GM18951 (cell line): ENCODE measurements around the gene GLCCI1.
"Not testable (repeated sequence)": the region's sequence is repeated elsewhere in the genome, so short reads cannot be mapped to it uniquely, and the experiment has no call there.

Experiments used
- POLR2A ChIP-seq: IDR thresholded peaks from 4 replicates; pipeline ENCODE4 v1.6.1; 2011; ENCODE audit warnings: mild to moderate bottlenecking; ENCODE audit not compliant: insufficient read length, insufficient read depth; ENCODE audit errors: extremely low read depth
- in situ Hi-C: fragments of 300-500 bp; cut with MboI; formaldehyde crosslinking; loops from one replicate; pipeline ENCODE4 v1.12.0; 2022; ENCODE audit warnings: low sequenced_read_pairs, mixed read lengths, inconsistent platforms; ENCODE audit not compliant: unreplicated experiment

The GLCCI1 gene

GRCh38 chr7:8022628-8023027 lies 54.0 kb downstream of the GLCCI1 start:
- no peak for TF ChIP-seq POLR2A
- in situ Hi-C loops: no loop called here

- in situ Hi-C loops: no loop called here
These were observed 66.6 kb downstream of the GLCCI1 start for GRCh38 chr7:8035192-8035591.

GRCh38 chr7:8035647-8036518 lies 67.3 kb downstream of the GLCCI1 start:
- no peak for TF ChIP-seq POLR2A
- in situ Hi-C loops: no loop called here

More at GRCh38 chr7:8035192-8035591, 66.6 kb downstream of the GLCCI1 start:
- TF ChIP-seq POLR2A: no peak

GRCh38 chr7:8037151-8037550 lies 68.6 kb downstream of the GLCCI1 start:
- TF ChIP-seq POLR2A: no peak
- in situ Hi-C loops: no loop called here

- in situ Hi-C loops: no loop called here
- no peak for TF ChIP-seq POLR2A
These were observed 72.3 kb downstream of the GLCCI1 start for GRCh38 chr7:8040768-8041369.

- TF ChIP-seq POLR2A: no peak
- in situ Hi-C loops: no loop called here
These were observed 74.4 kb downstream of the GLCCI1 start for GRCh38 chr7:8042796-8043535.

GRCh38 chr7:8044761-8045430 lies 76.3 kb downstream of the GLCCI1 start:
- no peak for TF ChIP-seq POLR2A
- in situ Hi-C loops: no loop called here

- in situ Hi-C loops: not testable (repeated sequence)
These were observed 79.5 kb downstream of the GLCCI1 start for GRCh38 chr7:8048067-8048466.

GRCh38 chr7:8051373-8051772 lies 82.8 kb downstream of the GLCCI1 start:
- no peak for TF ChIP-seq POLR2A
- in situ Hi-C loops: no loop called here

- in situ Hi-C loops: no loop called here
- no peak for TF ChIP-seq POLR2A
These were observed 83.4 kb downstream of the GLCCI1 start for GRCh38 chr7:8051998-8052397.

GRCh38 chr7:8052824-8053223 lies 84.2 kb downstream of the GLCCI1 start:
- in situ Hi-C loops: no loop called here
- no peak for TF ChIP-seq POLR2A

- in situ Hi-C loops: no loop called here
- no peak for TF ChIP-seq POLR2A
These were observed 87.8 kb downstream of the GLCCI1 start for GRCh38 chr7:8056439-8056838.

- no peak for TF ChIP-seq POLR2A
- in situ Hi-C loops: no loop called here
These were observed 89.0 kb downstream of the GLCCI1 start for GRCh38 chr7:8057566-8057965.
